Kidney glomerular epithelial cell (primary cell): ENCODE results near the gene TBX15.

ENCODE experiments used
- DNase-seq: peaks from one replicate; lab custom pipeline; 2025; lab: John Stamatoyannopoulos, UW

Gene TBX15

GRCh38 chr1:119001181-119002027 is 13.3 kb upstream of the TBX15 start:
- DNase-seq: no peak

GRCh38 chr1:119000371-119001180 is 12.4 kb upstream of the TBX15 start:
- DNase-seq: no peak

GRCh38 chr1:118999348-119000071 is 11.4 kb upstream of the TBX15 start:
- no peak for DNase-seq

GRCh38 chr1:118998171-118998570 is 10.0 kb upstream of the TBX15 start:
- no peak for DNase-seq

GRCh38 chr1:118997225-118997624 is 9.1 kb upstream of the TBX15 start:
- no peak for DNase-seq

- no peak for DNase-seq
Measured at GRCh38 chr1:118995312-118996016, 7.3 kb upstream of the TBX15 start.

- DNase-seq: no peak
Measured at GRCh38 chr1:118993700-118994026, 5.5 kb upstream of the TBX15 start.

GRCh38 chr1:118992868-118993699 is 4.9 kb upstream of the TBX15 start:
- no peak for DNase-seq

GRCh38 chr1:118992237-118992825 is 4.2 kb upstream of the TBX15 start:
- DNase-seq: no peak

GRCh38 chr1:118991448-118991847 is 3.3 kb upstream of the TBX15 start:
- DNase-seq: no peak

- DNase-seq: no peak
Measured at GRCh38 chr1:118990513-118991152, 2.5 kb upstream of the TBX15 start.

GRCh38 chr1:118989878-118990378 is 1.8 kb upstream of the TBX15 start:
- DNase-seq: no peak

GRCh38 chr1:118989006-118989815 is 1.1 kb upstream of the TBX15 start:
- DNase-seq: no peak

- DNase-seq: no peak
Measured at GRCh38 chr1:118987468-118988185, 516 bp downstream of the TBX15 start.

GRCh38 chr1:118986555-118987467 is 1.3 kb downstream of the TBX15 start:
- no peak for DNase-seq

- no peak for DNase-seq
Measured at GRCh38 chr1:118985640-118986554, 2.2 kb downstream of the TBX15 start.
